GM12878 (cell line): ENCODE data around the gene SQOR. TPM values are rescaled to one million over a fixed set of nuclear protein-coding genes. Genes with fewer than 3 reads are reported as not detected.

Source experiments
- CEBPZ ChIP-seq: fragments of 150-350 bp; IDR thresholded peaks from 2 replicates; pipeline ENCODE4 v1.6.1; 2016; ENCODE audit warnings: low read depth, low read length
- E4F1 ChIP-seq: fragments of 450-650 bp; IDR thresholded peaks from 2 replicates; pipeline ENCODE4 v1.6.1; 2018; ENCODE audit warnings: borderline replicate concordance, mild to moderate bottlenecking; ENCODE audit not compliant: partially characterized antibody
- HCFC1 ChIP-seq: fragments of 150-350 bp; IDR thresholded peaks from 2 replicates; pipeline ENCODE4 v1.6.1; 2014; ENCODE audit warnings: low read length
- IKZF2 ChIP-seq, 2 experiments: fragments of 450-650 bp; IDR thresholded peaks; 2 replicates each; pipeline ENCODE4 v1.6.1; 2017; ENCODE audit warnings: mild to moderate bottlenecking in 2 of 2, moderate library complexity in 2 of 2
- MYB ChIP-seq: fragments of 150-350 bp; IDR thresholded peaks from 2 replicates; pipeline ENCODE4 v1.6.1; 2014; ENCODE audit warnings: mild to moderate bottlenecking, low read depth, low read length, borderline replicate concordance
- NFYA ChIP-seq: IDR thresholded peaks from 2 replicates; pipeline ENCODE4 v1.6.1; 2011; ENCODE audit warnings: low read depth, mild to moderate bottlenecking, low read length, improper control_type of control experiment, borderline replicate concordance
- PRDM15 ChIP-seq: fragments of 450-650 bp; formaldehyde crosslinking; IDR thresholded peaks from 2 replicates; pipeline ENCODE4 v1.4.0; 2020; ENCODE audit warnings: mild to moderate bottlenecking, moderate library complexity
- polyA plus RNA-seq, 11 experiments: library from polyadenylated mRNA; depleted of rRNA in 4 of 11; unstranded in 6 of 11; stranded (reverse) in 5 of 11; fragments of >200 nt; fragmentation: Nextera tagmentation in 4 of 11; fragmentation: Illumina TruSeq in 1 of 11; extraction: Ambion mirVana in 4 of 11; extraction: Trizol in 1 of 11; gene quantifications; 1 replicate in 1 of 11; 2 replicates in 10 of 11; pipeline versions ENCODE4 v1.2.1 to v1.2.3, GENCODE V29; 2011 to 2016; ENCODE audit warnings: inconsistent platforms in 2 of 11, missing spikeins in 2 of 11, low read depth in 1 of 11
- total RNA-seq, 4 experiments: library from RNA; depleted of rRNA in 3 of 4; stranded (reverse); fragments of >200 nt in 3 of 4; fragmentation: Illumina TruSeq in 1 of 4; extraction: Trizol in 1 of 4; gene quantifications; 2 replicates each; pipeline versions ENCODE4 v1.2.1 to v1.2.3, GENCODE V29; 2013 to 2021

Gene SQOR
- total and polyA plus RNA-seq, 10 of the 15 experiments (the other 5 are each of a cell fraction or from before 2014, with no cell fraction given) = 14.5 to 74.7 (median 44.2) TPM

- TF ChIP-seq PRDM15 (CRISPR knock-in tag) (no peak), CEBPZ (no peak), MYB (no peak), NFYA (no peak), IKZF2 (IDR thresholded peaks at IDR 0.05) (no peak), HCFC1 (no peak), E4F1 (no peak)
Measured at GRCh38 chr15:45689616-45690015, 54.8 kb downstream of the SQOR start (continued).
